Daoy (cell line): Measurements from ENCODE around the gene ABHD18. TPM values are rescaled to one million over a fixed set of nuclear protein-coding genes. Genes with fewer than 3 reads are reported as not detected.

ENCODE experiments used
- DNase-seq: peaks from one replicate; pipeline ENCODE4 v3.0.0-alpha.2; 2015; ENCODE audit warnings: low read depth
- total RNA-seq: library from RNA; depleted of rRNA; stranded (reverse); fragments of >200 nt; shearing (Covaris generic); gene quantifications from 2 replicates; pipeline ENCODE4 v1.2.3, GENCODE V29; 2014; rRNA removed

ABHD18 gene
- total RNA-seq, 1 experiment from 2014 or later = 1.5 TPM

- peak; percentile 15 for DNase-seq
These were observed 103.7 kb downstream of the ABHD18 start for GRCh38 chr4:128068918-128069317.

GRCh38 chr4:128076464-128076863 is 111.3 kb downstream of the ABHD18 start:
- no peak for DNase-seq

Other genes starting within 250 kb of the ABHD18 start
- not detected in 2 replicates for gene SLC25A31, start 235.0 kb upstream of the ABHD18 start, total RNA-seq
- gene HSPA4L, start 183.1 kb upstream of the ABHD18 start, total RNA-seq = 7.9 and 10.5 TPM in 2 replicates
- 17.3 and 71.7 TPM in 2 replicates for gene PLK4, start 84.5 kb upstream of the ABHD18 start, total RNA-seq
- 18.2 and 30.5 TPM in 2 replicates for gene MFSD8, start 233 bp upstream of the ABHD18 start, total RNA-seq
- 8.4 and 12.6 TPM in 2 replicates for gene LARP1B, start 95.9 kb downstream of the ABHD18 start, total RNA-seq